ENCODE data around the gene DDX42.

GRCh38 chr17:63760771-63761539, 13.0 kb upstream of the DDX42 start:
- no peak for TF ChIP-seq POLR2AphosphoS5 (IDR thresholded peaks at IDR 0.05; ENCODE audit: low read depth, low read length)
- no peak for TF ChIP-seq TAF1 (IDR thresholded peaks at IDR 0.05; ENCODE audit: low read depth, low read length)
- TF ChIP-seq POU2F2 (IDR thresholded peaks at IDR 0.05; ENCODE audit: low read depth, low read length) = no peak
